Glomerular visceral epithelial cell (primary cell): ENCODE measurements around the gene RICTOR.

ENCODE experiments used
- DNase-seq: peaks from one replicate; pipeline ENCODE4 v3.0.0-alpha.2; 2016; ENCODE audit errors: extremely low spot score

Gene RICTOR

GRCh38 chr5:38935437-38935836 lies 138.8 kb downstream of the RICTOR start:
- no peak for DNase-seq

- no peak for DNase-seq
Measured at GRCh38 chr5:38932854-38933408, 141.3 kb downstream of the RICTOR start.

- DNase-seq, result no peak
Measured at GRCh38 chr5:38931731-38932130, 142.5 kb downstream of the RICTOR start.

GRCh38 chr5:38929838-38930237 lies 144.4 kb downstream of the RICTOR start:
- DNase-seq, result no peak

- DNase-seq, result no peak
Measured at GRCh38 chr5:38927470-38927869, 146.7 kb downstream of the RICTOR start.

GRCh38 chr5:38926121-38926520 lies 148.1 kb downstream of the RICTOR start:
- DNase-seq, result peak; percentile 36

- DNase-seq, result peak; percentile 16
Measured at GRCh38 chr5:38925154-38925925, 148.9 kb downstream of the RICTOR start.

- DNase-seq, result no peak
Measured at GRCh38 chr5:38923661-38924451, 150.3 kb downstream of the RICTOR start.

GRCh38 chr5:38922199-38922598 lies 152.0 kb downstream of the RICTOR start:
- DNase-seq, result peak; percentile 71

GRCh38 chr5:38921174-38921573 lies 153.0 kb downstream of the RICTOR start:
- DNase-seq, result no peak

GRCh38 chr5:38916802-38917201 lies 157.4 kb downstream of the RICTOR start:
- no peak for DNase-seq

- no peak for DNase-seq
Measured at GRCh38 chr5:38913714-38914113, 160.5 kb downstream of the RICTOR start.

GRCh38 chr5:38911933-38912332 lies 162.3 kb downstream of the RICTOR start:
- no peak for DNase-seq

GRCh38 chr5:38906503-38906902 lies 167.7 kb downstream of the RICTOR start:
- DNase-seq, result no peak

- DNase-seq, result no peak
Measured at GRCh38 chr5:38905516-38905915, 168.7 kb downstream of the RICTOR start.

GRCh38 chr5:38899936-38900335 lies 174.3 kb downstream of the RICTOR start:
- DNase-seq, result no peak

- DNase-seq, result no peak
Measured at GRCh38 chr5:38896760-38897159, 177.4 kb downstream of the RICTOR start.

- no peak for DNase-seq
Measured at GRCh38 chr5:38892363-38892762, 181.8 kb downstream of the RICTOR start.

GRCh38 chr5:38891563-38891962 lies 182.6 kb downstream of the RICTOR start:
- DNase-seq, result no peak

GRCh38 chr5:38889424-38889823 lies 184.8 kb downstream of the RICTOR start:
- DNase-seq, result no peak

- DNase-seq, result no peak
Measured at GRCh38 chr5:38888041-38888440, 186.2 kb downstream of the RICTOR start.
